ENCODE results near the gene CACNG8.
"Not testable (repeated sequence)": the region's sequence is repeated elsewhere in the genome, so short reads cannot be mapped to it uniquely, and the experiment has no call there.

Gene CACNG8

DNA sequence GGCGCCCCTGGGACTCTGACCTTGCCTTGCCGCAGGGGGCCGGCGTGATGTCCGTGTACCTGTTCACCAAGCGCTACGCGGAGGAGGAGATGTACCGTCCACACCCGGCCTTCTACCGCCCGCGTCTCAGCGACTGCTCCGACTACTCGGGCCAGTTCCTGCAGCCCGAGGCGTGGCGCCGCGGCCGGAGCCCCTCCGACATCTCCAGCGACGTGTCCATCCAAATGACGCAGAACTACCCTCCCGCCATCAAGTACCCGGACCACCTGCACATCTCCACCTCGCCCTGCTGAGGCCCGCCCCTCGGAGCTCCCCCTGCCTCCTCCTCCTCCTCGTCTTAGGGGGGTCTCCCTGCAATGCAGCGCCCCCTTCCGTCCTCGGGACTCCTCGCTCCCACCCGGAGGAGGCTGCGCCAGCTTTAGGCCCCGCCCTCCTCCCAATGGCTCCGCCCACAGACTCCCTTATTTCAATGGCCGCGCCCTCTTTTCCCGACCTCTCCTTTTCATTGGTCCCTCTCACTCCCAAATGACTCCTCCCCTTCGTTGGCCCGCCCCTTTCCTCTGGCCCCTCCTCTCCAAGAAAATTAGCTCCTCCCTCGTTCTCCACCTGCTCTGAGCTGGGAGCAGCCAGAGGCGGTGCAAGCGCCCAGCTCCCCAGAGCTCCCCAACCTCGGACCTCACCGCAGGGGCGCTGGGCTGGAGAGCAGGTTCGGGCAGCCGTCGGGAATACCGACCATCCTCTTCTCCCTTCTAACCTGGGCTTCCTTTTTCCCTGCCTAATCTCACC lies 20.5 kb upstream of the CACNG8 start:
- POLR2A ChIA-PET = no interaction called here
- DNase-seq (ENCODE audit: extremely low spot score) = no peak
- TF ChIP-seq, protein P1, sequence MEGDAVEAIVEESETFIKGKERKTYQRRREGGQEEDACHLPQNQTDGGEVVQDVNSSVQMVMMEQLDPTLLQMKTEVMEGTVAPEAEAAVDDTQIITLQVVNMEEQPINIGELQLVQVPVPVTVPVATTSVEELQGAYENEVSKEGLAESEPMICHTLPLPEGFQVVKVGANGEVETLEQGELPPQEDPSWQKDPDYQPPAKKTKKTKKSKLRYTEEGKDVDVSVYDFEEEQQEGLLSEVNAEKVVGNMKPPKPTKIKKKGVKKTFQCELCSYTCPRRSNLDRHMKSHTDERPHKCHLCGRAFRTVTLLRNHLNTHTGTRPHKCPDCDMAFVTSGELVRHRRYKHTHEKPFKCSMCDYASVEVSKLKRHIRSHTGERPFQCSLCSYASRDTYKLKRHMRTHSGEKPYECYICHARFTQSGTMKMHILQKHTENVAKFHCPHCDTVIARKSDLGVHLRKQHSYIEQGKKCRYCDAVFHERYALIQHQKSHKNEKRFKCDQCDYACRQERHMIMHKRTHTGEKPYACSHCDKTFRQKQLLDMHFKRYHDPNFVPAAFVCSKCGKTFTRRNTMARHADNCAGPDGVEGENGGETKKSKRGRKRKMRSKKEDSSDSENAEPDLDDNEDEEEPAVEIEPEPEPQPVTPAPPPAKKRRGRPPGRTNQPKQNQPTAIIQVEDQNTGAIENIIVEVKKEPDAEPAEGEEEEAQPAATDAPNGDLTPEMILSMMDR (IDR thresholded peaks at IDR 0.05; ENCODE audit: control extremely low read depth, extremely low read depth, low read depth, missing control alignments) = no peak
- CTCF ChIA-PET = interaction anchor here (0.8 kb wide), 1 partner anchor 9 kb away, joined by 3 read pairs; no protein-coding TSS in a partner anchor

DNA sequence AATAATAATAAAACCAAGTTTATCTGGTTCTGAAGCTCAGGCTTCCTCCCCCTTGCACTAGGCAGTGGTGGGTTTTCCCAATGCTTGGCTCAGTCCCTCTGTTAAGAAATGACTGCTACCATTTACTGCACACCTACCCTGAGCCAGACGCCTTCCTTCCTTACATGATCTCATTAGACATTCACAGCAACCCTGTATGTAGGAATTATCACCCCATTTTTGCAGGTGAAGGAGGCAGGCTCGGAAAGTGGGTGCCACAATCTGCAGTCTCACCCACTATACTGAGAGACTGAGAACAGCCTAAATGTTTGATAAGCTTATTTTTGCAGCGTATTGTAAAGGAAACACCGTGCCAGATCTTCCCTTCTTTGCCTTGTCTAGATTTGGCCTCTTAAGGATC lies 18.3 kb upstream of the CACNG8 start:
- CTCF ChIA-PET = no interaction called here
- POLR2A ChIA-PET = no interaction called here
- DNase-seq (ENCODE audit: extremely low spot score) = no peak
- TF ChIP-seq, protein P1 (IDR thresholded peaks at IDR 0.05; ENCODE audit: control extremely low read depth, extremely low read depth, low read depth, missing control alignments) = no peak

DNA sequence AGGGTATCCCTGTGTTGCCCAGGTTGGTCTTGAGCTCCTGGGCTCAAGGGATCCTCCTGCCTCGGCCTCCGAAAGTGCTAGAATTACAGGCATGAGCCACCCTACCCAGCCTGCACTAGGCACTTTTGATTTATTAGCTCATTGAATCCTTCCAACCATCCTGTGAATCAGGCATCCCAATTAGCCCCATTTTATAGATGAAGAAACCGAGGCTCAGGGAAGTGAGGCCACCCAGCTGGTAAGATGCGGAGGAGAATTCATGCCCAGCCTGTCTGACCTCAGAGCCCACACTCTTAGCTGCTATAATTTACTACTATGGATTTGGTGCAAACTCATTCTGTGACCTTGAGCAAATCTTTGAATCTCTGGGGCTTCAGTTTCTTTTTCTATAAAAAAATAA lies 17.8 kb upstream of the CACNG8 start:
- ChIA-PET CTCF (no interaction called here), POLR2A (no interaction called here)
- TF ChIP-seq, protein P1 (IDR thresholded peaks at IDR 0.05; ENCODE audit: control extremely low read depth, extremely low read depth, low read depth, missing control alignments) = no peak
- DNase-seq (ENCODE audit: extremely low spot score) = no peak

DNA sequence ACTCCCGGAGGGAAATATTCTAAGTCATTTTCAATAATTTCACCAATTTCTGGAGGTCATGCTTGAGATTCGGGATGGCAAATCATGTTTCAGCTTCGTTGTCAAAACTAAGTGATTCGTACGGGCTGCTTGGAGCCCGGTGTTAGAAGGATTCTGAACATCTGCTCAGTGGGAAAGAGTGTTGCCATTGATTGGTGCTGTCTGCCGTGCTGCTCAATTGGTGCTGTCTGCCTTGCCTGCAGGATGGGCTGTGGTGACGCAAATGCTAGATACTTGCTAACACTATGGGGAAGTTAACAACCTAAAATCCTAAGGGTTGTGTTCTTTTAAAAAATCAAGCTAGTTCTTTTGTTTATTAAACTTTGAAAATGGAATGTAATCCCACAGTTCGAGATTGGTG lies 17.3 kb upstream of the CACNG8 start:
- CTCF ChIA-PET = no interaction called here
- DNase-seq (ENCODE audit: extremely low spot score) = no peak
- TF ChIP-seq, protein P1 (IDR thresholded peaks at IDR 0.05; ENCODE audit: control extremely low read depth, extremely low read depth, low read depth, missing control alignments) = no peak
- POLR2A ChIA-PET = no interaction called here

DNA sequence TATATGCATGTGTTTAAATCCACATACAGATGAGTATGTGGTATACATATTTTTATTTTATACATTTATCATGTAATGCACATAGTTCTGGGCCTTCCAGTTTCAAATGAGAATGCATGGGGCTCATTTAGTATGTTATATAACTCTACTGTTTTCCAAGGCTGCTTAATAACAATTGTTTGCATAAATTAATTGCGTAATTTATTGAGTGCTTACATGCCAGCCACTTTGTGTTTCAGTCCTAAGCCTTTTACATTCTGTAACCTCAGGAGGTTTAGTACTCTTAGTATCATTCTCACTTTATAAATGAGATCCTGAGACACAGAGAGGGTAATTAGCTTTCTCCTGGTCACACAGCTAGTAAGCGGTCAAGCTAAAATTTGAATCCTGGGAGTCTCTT lies 16.7 kb upstream of the CACNG8 start:
- TF ChIP-seq, protein P1 (IDR thresholded peaks at IDR 0.05; ENCODE audit: control extremely low read depth, extremely low read depth, low read depth, missing control alignments) = no peak
- DNase-seq (ENCODE audit: extremely low spot score) = no peak
- ChIA-PET CTCF (no interaction called here), POLR2A (no interaction called here)

DNA sequence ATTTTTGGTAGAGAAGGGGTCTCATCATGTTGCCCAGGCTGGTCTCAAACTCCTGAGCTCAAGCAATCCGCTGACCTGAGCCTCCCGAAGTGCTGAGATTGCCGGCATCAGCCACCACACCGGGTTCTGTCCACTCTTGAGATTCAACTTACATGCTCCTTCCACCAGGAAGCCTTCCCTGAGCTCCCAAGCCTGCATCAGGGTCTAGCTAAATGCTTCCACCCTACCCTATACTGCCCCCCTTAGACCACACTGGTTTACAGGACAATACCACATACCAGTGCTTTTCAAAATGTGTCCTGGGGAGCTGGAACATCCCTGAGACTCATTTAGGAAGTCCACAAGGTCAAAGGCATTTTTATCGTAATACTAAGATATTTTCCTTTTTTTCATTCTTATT lies 15.1 kb upstream of the CACNG8 start:
- no peak for DNase-seq (ENCODE audit: extremely low spot score)
- ChIA-PET CTCF (interaction anchor here (1.1 kb wide), 1 partner anchor 105 kb away, joined by 3 read pairs; no protein-coding TSS in a partner anchor), POLR2A (no interaction called here)
- TF ChIP-seq, protein P1 (IDR thresholded peaks at IDR 0.05; ENCODE audit: control extremely low read depth, extremely low read depth, low read depth, missing control alignments) = no peak

DNA sequence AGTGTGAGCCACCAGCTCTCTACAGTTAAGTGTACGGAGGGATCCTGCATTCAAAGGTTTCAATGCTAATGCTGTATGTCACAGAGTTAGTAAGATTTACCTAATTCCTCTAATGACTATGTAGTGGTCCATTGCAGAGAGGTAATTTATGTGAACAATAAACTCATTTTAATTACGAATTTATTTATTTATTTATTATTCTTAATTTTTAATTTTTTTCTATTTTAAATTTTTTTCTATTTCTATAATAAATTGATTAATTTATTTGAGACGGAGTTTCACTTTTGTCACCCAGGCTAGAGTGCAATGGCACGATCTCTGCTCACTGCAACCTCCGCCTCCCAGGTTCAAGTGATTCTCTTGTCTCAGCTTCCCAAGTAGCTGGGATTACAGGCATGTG lies 14.1 kb upstream of the CACNG8 start:
- POLR2A ChIA-PET; CTCF ChIA-PET; DNase-seq (ENCODE audit: extremely low spot score): not testable (repeated sequence)
